A549 (cell line): ENCODE data around the gene DOCK7.

ENCODE experiments used
- ELK1 ChIP-seq: fragments of 150-350 bp; IDR thresholded peaks from 2 replicates; pipeline ENCODE4 v1.6.1; 2014; ENCODE audit warnings: low read depth, mild to moderate bottlenecking, low read length
- EP300 ChIP-seq, 2 experiments: fragments of >200 bp; sonication (Bioruptor Twin); formaldehyde crosslinking; IDR thresholded peaks; 2 replicates in 1 of 2; 3 replicates in 1 of 2; pipeline ENCODE4 v1.6.1; 2016 to 2017
- FOSL2 ChIP-seq, 2 experiments: fragments of 450-650 bp in 1 of 2; fragments of >200 bp in 1 of 2; sonication (Bioruptor Twin) in 1 of 2; formaldehyde crosslinking; IDR thresholded peaks; 2 replicates each; pipeline versions ENCODE4 v1.5.0 to v1.6.1; 2016 to 2020; ENCODE audit warnings: mild to moderate bottlenecking in 1 of 2, moderate library complexity in 1 of 2
- NR3C1 ChIP-seq: fragments of >200 bp; sonication (Bioruptor Twin); formaldehyde crosslinking; IDR thresholded peaks from 3 replicates; pipeline ENCODE4 v1.6.1; 2017
- POLR2A ChIP-seq: IDR thresholded peaks from 2 replicates; pipeline ENCODE4 v1.6.1; 2012; ENCODE audit warnings: mild to moderate bottlenecking, low read length
- RAD21 ChIP-seq, 2 experiments: fragments of >200 bp in 1 of 2; sonication (Bioruptor Twin) in 1 of 2; formaldehyde crosslinking in 1 of 2; IDR thresholded peaks in 1 of 2; conservative IDR thresholded peaks in 1 of 2; 2 replicates in 1 of 2; 3 replicates in 1 of 2; pipeline ENCODE4 v1.6.1; 2012 to 2018; ENCODE audit warnings: inconsistent platforms in 1 of 2
- REST ChIP-seq: fragments of 200-600 bp; sonication (generic); IDR thresholded peaks from 2 replicates; pipeline ENCODE4 v1.6.1; 2016; ENCODE audit warnings: antibody characterized with exemption, mild to moderate bottlenecking, moderate library complexity
- RNF2 ChIP-seq: fragments of 200-600 bp; sonication (generic); IDR thresholded peaks from 2 replicates; pipeline ENCODE4 v1.6.1; 2016; ENCODE audit warnings: low read depth, mild to moderate bottlenecking, antibody characterized with exemption, moderate library complexity, borderline replicate concordance
- ZC3H11A ChIP-seq: fragments of 450-650 bp; IDR thresholded peaks from 2 replicates; pipeline ENCODE4 v1.6.1; 2014; ENCODE audit warnings: antibody characterized with exemption, mild to moderate bottlenecking
- TF ChIP-seq, protein P1 (sequence below): fragments of >200 bp; sonication (Bioruptor Twin); formaldehyde crosslinking; IDR thresholded peaks from 3 replicates; pipeline ENCODE4 v1.5.1; 2016
- TF ChIP-seq, protein P2 (sequence below): fragments of 450-650 bp; IDR thresholded peaks from 2 replicates; pipeline ENCODE4 v1.6.1; 2014; ENCODE audit warnings: antibody characterized with exemption

- no peak for TF ChIP-seq EP300 (IDR thresholded peaks at IDR 0.05)
- TF ChIP-seq ELK1, result no peak
- TF ChIP-seq ZC3H11A, result no peak
- TF ChIP-seq, protein P1, sequence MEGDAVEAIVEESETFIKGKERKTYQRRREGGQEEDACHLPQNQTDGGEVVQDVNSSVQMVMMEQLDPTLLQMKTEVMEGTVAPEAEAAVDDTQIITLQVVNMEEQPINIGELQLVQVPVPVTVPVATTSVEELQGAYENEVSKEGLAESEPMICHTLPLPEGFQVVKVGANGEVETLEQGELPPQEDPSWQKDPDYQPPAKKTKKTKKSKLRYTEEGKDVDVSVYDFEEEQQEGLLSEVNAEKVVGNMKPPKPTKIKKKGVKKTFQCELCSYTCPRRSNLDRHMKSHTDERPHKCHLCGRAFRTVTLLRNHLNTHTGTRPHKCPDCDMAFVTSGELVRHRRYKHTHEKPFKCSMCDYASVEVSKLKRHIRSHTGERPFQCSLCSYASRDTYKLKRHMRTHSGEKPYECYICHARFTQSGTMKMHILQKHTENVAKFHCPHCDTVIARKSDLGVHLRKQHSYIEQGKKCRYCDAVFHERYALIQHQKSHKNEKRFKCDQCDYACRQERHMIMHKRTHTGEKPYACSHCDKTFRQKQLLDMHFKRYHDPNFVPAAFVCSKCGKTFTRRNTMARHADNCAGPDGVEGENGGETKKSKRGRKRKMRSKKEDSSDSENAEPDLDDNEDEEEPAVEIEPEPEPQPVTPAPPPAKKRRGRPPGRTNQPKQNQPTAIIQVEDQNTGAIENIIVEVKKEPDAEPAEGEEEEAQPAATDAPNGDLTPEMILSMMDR, result no peak
- no peak for TF ChIP-seq RAD21 (conservative IDR thresholded peaks at IDR 0.05 in 1 of 2, IDR thresholded peaks at IDR 0.05 in 1 of 2)
- TF ChIP-seq POLR2A, result no peak
- no peak for TF ChIP-seq FOSL2 (IDR thresholded peaks at IDR 0.05)
- no peak for TF ChIP-seq FOSL2 (CRISPR knock-in tag; IDR thresholded peaks at IDR 0.05)
- TF ChIP-seq RNF2, result no peak
- no peak for TF ChIP-seq REST
- TF ChIP-seq, protein P2, sequence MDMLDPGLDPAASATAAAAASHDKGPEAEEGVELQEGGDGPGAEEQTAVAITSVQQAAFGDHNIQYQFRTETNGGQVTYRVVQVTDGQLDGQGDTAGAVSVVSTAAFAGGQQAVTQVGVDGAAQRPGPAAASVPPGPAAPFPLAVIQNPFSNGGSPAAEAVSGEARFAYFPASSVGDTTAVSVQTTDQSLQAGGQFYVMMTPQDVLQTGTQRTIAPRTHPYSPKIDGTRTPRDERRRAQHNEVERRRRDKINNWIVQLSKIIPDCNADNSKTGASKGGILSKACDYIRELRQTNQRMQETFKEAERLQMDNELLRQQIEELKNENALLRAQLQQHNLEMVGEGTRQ, result no peak
- TF ChIP-seq NR3C1, result no peak
These were observed 268.0 kb downstream of the DOCK7 start for GRCh38 chr1:62420214-62420613.
